CD4-positive, alpha-beta T cell (primary cell): Measurements from ENCODE around the gene MSGN1. TPM values are rescaled to one million over a fixed set of nuclear protein-coding genes. Genes with fewer than 3 reads are reported as not detected.

Experiments used
- ATAC-seq: fragments of 200-7000 bp; cut with Tn5 transposase; one replicate; pipeline ENCODE4 v1.10.0; 2022; ENCODE audit warnings: mild to moderate bottlenecking; ENCODE audit not compliant: poor library complexity
- CTCF ChIA-PET: fragments of 350-600 bp; sonication (Branson Sonifier 250); formaldehyde crosslinking; loops from one replicate; lab custom pipeline; 2021; ENCODE audit warnings: antibody characterized with exemption, inconsistent platforms; lab: Charles Lee
- POLR2A ChIA-PET: fragments of 350-600 bp; sonication (Branson Sonifier 250); formaldehyde crosslinking; loops from one replicate; lab custom pipeline; 2021; ENCODE audit warnings: antibody characterized with exemption, inconsistent platforms; lab: Charles Lee
- DNase-seq, 14 experiments: peaks; one replicate each; pipeline ENCODE4 v3.0.0-alpha.2; 2013 to 2020; ENCODE audit warnings: mixed read lengths in 2 of 14
- H3K27ac ChIP-seq, 2 donors: one replicate each; pipeline versions ENCODE4 v1.5.1 to v1.7.0; 2013; ENCODE audit warnings: low read length in 2 of 2, low read depth in 1 of 2, mild to moderate bottlenecking in 1 of 2
- H3K27me3 ChIP-seq, 2 experiments: 1 replicate in 1 of 2; 2 replicates in 1 of 2; pipeline versions ENCODE4 v1.6.1 to v1.7.0; 2013; ENCODE audit warnings: low read length in 2 of 2, control low read depth in 1 of 2, mild to moderate bottlenecking in 1 of 2, moderate library complexity in 1 of 2; ENCODE audit not compliant: insufficient read depth in 2 of 2, control insufficient read depth in 1 of 2
- H3K36me3 ChIP-seq: one replicate; pipeline ENCODE4 v1.6.1; 2013; ENCODE audit warnings: low read length, control low read depth; ENCODE audit not compliant: insufficient read depth
- H3K4me1 ChIP-seq: one replicate; pipeline ENCODE4 v1.6.1; 2013; ENCODE audit warnings: low read length, control low read depth; ENCODE audit not compliant: insufficient read depth
- H3K4me3 ChIP-seq: one replicate; pipeline ENCODE4 v1.5.1; 2013; ENCODE audit warnings: mild to moderate bottlenecking, low read length, moderate library complexity
- H3K9me3 ChIP-seq, 2 experiments: 1 replicate in 1 of 2; 2 replicates in 1 of 2; pipeline versions ENCODE4 v1.6.1 to v1.7.0; 2013; ENCODE audit warnings: low read length in 2 of 2, mild to moderate bottlenecking in 2 of 2, control low read depth in 1 of 2, moderate library complexity in 1 of 2; ENCODE audit not compliant: control insufficient read depth in 1 of 2, insufficient read depth in 1 of 2
- H3K27ac Mint-ChIP-seq: one replicate; pipeline ENCODE4 v1.8.0; 2020; ENCODE audit warnings: mixed read lengths
- H3K27me3 Mint-ChIP-seq: one replicate; pipeline ENCODE4 v1.8.0; 2021; ENCODE audit warnings: mixed read lengths
- H3K36me3 Mint-ChIP-seq: one replicate; pipeline ENCODE4 v1.8.0; 2021; ENCODE audit warnings: low read depth, mixed read lengths
- H3K4me1 Mint-ChIP-seq: one replicate; pipeline ENCODE4 v1.8.0; 2021; ENCODE audit warnings: low read depth, mixed read lengths
- H3K4me3 Mint-ChIP-seq: one replicate; pipeline ENCODE4 v1.8.0; 2020; ENCODE audit warnings: mild to moderate bottlenecking, mixed read lengths
- H3K9me3 Mint-ChIP-seq: one replicate; pipeline ENCODE4 v1.8.0; 2020; ENCODE audit warnings: mixed read lengths
- CTCF ChIP-seq: fragments of 200-600 bp; IDR thresholded peaks from one replicate; pipeline ENCODE4 v1.8.0; 2022; ENCODE audit warnings: antibody characterized with exemption, mild to moderate bottlenecking
- intact Hi-C, 2 experiments: fragments of 100-400 bp; cut with DNase I in 1 of 2; cut with micrococcal nuclease in 1 of 2; formaldehyde crosslinking; loops; one replicate each; pipeline versions ENCODE4 v1.15.1 to v1.9.0; 2023 to 2025; cut with DNase I, micrococcal nuclease
- total RNA-seq, 174 experiments: library from RNA in 2 of 174; stranded (reverse) in 2 of 174; gene quantifications; one replicate each; pipeline ENCODE4 v1.2.3 and lab custom pipeline; 2021 to 2026

MSGN1 gene
- total RNA-seq, 2 experiments from 2014 or later = not detected

- no peak for ATAC-seq
- Mint-ChIP-seq H3K36me3 (no peaks in the 10 kb centered on the region), H3K9me3 (no peaks in the 10 kb centered on the region), H3K4me1 (no peaks in the 10 kb centered on the region), H3K27ac (no peak overlapping the region), H3K4me3 (no peak overlapping the region), H3K27me3 (peaks cover 68% of the 10 kb centered on the region)
- no peaks in the 10 kb centered on the region for H3K36me3 ChIP-seq
- CTCF ChIA-PET = interaction anchor here (1.0 kb wide), 1 partner anchor 9 kb away, joined by 3 read pairs; no protein-coding TSS in a partner anchor
- no peak for DNase-seq
- H3K9me3 ChIP-seq = peaks cover 0 to 4% of the 10 kb centered on the region in 2 experiments
- H3K27me3 ChIP-seq = peaks cover 5 to 10% of the 10 kb centered on the region in 2 experiments
- POLR2A ChIA-PET = no interaction called here
- H3K27ac ChIP-seq = no peak overlapping the region
- intact Hi-C loops = no loop called here
- no peak for TF ChIP-seq CTCF
- H3K4me3 ChIP-seq = no peak overlapping the region
- H3K4me1 ChIP-seq = no peaks in the 10 kb centered on the region
These were observed 41.8 kb downstream of the MSGN1 start for GRCh38 chr2:17858064-17858463.

- H3K36me3 ChIP-seq = no peaks in the 10 kb centered on the region
- no peak overlapping the region for H3K27ac Mint-ChIP-seq
- no peak for TF ChIP-seq CTCF
- peaks cover 43% of the 10 kb centered on the region for H3K27me3 Mint-ChIP-seq
- peaks cover 0 to 4% of the 10 kb centered on the region in 2 experiments for H3K9me3 ChIP-seq
- H3K36me3 Mint-ChIP-seq = no peaks in the 10 kb centered on the region
- no peak overlapping the region for H3K4me3 Mint-ChIP-seq
- peaks cover 3 to 6% of the 10 kb centered on the region in 2 experiments for H3K27me3 ChIP-seq
- ATAC-seq (no peak), DNase-seq (no peak)
- H3K4me1 Mint-ChIP-seq = no peaks in the 10 kb centered on the region
- intact Hi-C loops = no loop called here
- H3K4me3 ChIP-seq = no peak overlapping the region
- no peak overlapping the region for H3K27ac ChIP-seq
- ChIA-PET CTCF (no interaction called here), POLR2A (no interaction called here)
- no peaks in the 10 kb centered on the region for H3K4me1 ChIP-seq
- H3K9me3 Mint-ChIP-seq = peaks cover 2% of the 10 kb centered on the region
These were observed 47.3 kb downstream of the MSGN1 start for GRCh38 chr2:17863539-17863938.

- Histone ChIP-seq H3K4me1 (no peaks in the 10 kb centered on the region), H3K9me3 (peaks cover 0 to 4% of the 10 kb centered on the region in 2 experiments), H3K27me3 (peaks cover 0 to 3% of the 10 kb centered on the region in 2 experiments), H3K4me3 (no peak overlapping the region), H3K36me3 (no peaks in the 10 kb centered on the region), H3K27ac (no peak overlapping the region)
- ATAC-seq (no peak), DNase-seq (no peak)
- Mint-ChIP-seq H3K27me3 (peaks cover 39% of the 10 kb centered on the region), H3K9me3 (peaks cover 2% of the 10 kb centered on the region), H3K4me1 (no peaks in the 10 kb centered on the region), H3K27ac (no peak overlapping the region), H3K4me3 (no peak overlapping the region), H3K36me3 (no peaks in the 10 kb centered on the region)
- TF ChIP-seq CTCF = no peak
- ChIA-PET POLR2A (no interaction called here), CTCF (no interaction called here)
- intact Hi-C loops = no loop called here
These were observed 48.4 kb downstream of the MSGN1 start for GRCh38 chr2:17864676-17865075.
